Dendritic cell treated with granulocyte-macrophage colony-stimulating factor and Interleukin-4, amounts not matched to agents 40 ng/mL and 50 ng/mL, for 4 days (primary cell): ENCODE results near the gene GPR153.

Experiments used
- H3K27ac Mint-ChIP-seq: one replicate; pipeline ENCODE4 v1.8.0; 2022; ENCODE audit warnings: mild to moderate bottlenecking, mixed read lengths
- H3K27me3 Mint-ChIP-seq: one replicate; pipeline ENCODE4 v1.8.0; 2022; ENCODE audit warnings: mild to moderate bottlenecking, mixed read lengths
- H3K36me3 Mint-ChIP-seq: one replicate; pipeline ENCODE4 v1.8.0; 2022; ENCODE audit warnings: low read depth, mixed read lengths
- H3K4me1 Mint-ChIP-seq: one replicate; pipeline ENCODE4 v1.8.0; 2022; ENCODE audit warnings: low read depth, mixed read lengths
- H3K4me3 Mint-ChIP-seq: one replicate; pipeline ENCODE4 v1.8.0; 2022; ENCODE audit warnings: mild to moderate bottlenecking, moderate library complexity, mixed read lengths
- H3K9me3 Mint-ChIP-seq: one replicate; pipeline ENCODE4 v1.8.0; 2022; ENCODE audit warnings: mixed read lengths
- intact Hi-C: fragments of 100-400 bp; cut with micrococcal nuclease; formaldehyde crosslinking; loops from one replicate; pipeline ENCODE4 v1.15.0; 2022

GPR153 gene

GRCh38 chr1:6279613-6280383, 18.9 kb upstream of the GPR153 start:
- H3K4me1 Mint-ChIP-seq: peaks cover 21% of the 10 kb centered on the region
- peaks cover 21% of the 10 kb centered on the region for H3K36me3 Mint-ChIP-seq
- H3K27me3 Mint-ChIP-seq: no peaks in the 10 kb centered on the region
- no peak overlapping the region for H3K4me3 Mint-ChIP-seq
- intact Hi-C loops: no loop called here
- no peak overlapping the region for H3K27ac Mint-ChIP-seq
- H3K9me3 Mint-ChIP-seq: no peaks in the 10 kb centered on the region

GRCh38 chr1:6279066-6279465, 18.2 kb upstream of the GPR153 start:
- H3K27me3 Mint-ChIP-seq: no peaks in the 10 kb centered on the region
- no peaks in the 10 kb centered on the region for H3K9me3 Mint-ChIP-seq
- intact Hi-C loops: no loop called here
- H3K36me3 Mint-ChIP-seq: peaks cover 21% of the 10 kb centered on the region
- peaks cover 21% of the 10 kb centered on the region for H3K4me1 Mint-ChIP-seq
- H3K4me3 Mint-ChIP-seq: no peak overlapping the region
- H3K27ac Mint-ChIP-seq: no peak overlapping the region

GRCh38 chr1:6278263-6278662, 17.4 kb upstream of the GPR153 start:
- no peak overlapping the region for H3K27ac Mint-ChIP-seq
- no peaks in the 10 kb centered on the region for H3K9me3 Mint-ChIP-seq
- H3K36me3 Mint-ChIP-seq: peaks cover 21% of the 10 kb centered on the region
- H3K27me3 Mint-ChIP-seq: no peaks in the 10 kb centered on the region
- H3K4me3 Mint-ChIP-seq: no peak overlapping the region
- H3K4me1 Mint-ChIP-seq: peaks cover 21% of the 10 kb centered on the region
- intact Hi-C loops: no loop called here

GRCh38 chr1:6276811-6277555, 16.1 kb upstream of the GPR153 start:
- Mint-ChIP-seq H3K4me1 (peaks cover 11% of the 10 kb centered on the region), H3K4me3 (no peak overlapping the region), H3K27me3 (no peaks in the 10 kb centered on the region), H3K36me3 (peaks cover 21% of the 10 kb centered on the region), H3K27ac (no peak overlapping the region), H3K9me3 (no peaks in the 10 kb centered on the region)
- intact Hi-C loops: no loop called here

GRCh38 chr1:6275826-6276782, 15.2 kb upstream of the GPR153 start:
- intact Hi-C loops: no loop called here
- H3K36me3 Mint-ChIP-seq: peaks cover 21% of the 10 kb centered on the region
- H3K27me3 Mint-ChIP-seq: no peaks in the 10 kb centered on the region
- peaks cover 2% of the 10 kb centered on the region for H3K4me1 Mint-ChIP-seq
- no peaks in the 10 kb centered on the region for H3K9me3 Mint-ChIP-seq
- H3K27ac Mint-ChIP-seq: no peak overlapping the region
- no peak overlapping the region for H3K4me3 Mint-ChIP-seq

GRCh38 chr1:6274622-6275139, 13.8 kb upstream of the GPR153 start:
- no peaks in the 10 kb centered on the region for H3K27me3 Mint-ChIP-seq
- no peak overlapping the region for H3K4me3 Mint-ChIP-seq
- intact Hi-C loops: no loop called here
- no peaks in the 10 kb centered on the region for H3K4me1 Mint-ChIP-seq
- peaks cover 21% of the 10 kb centered on the region for H3K36me3 Mint-ChIP-seq
- no peaks in the 10 kb centered on the region for H3K9me3 Mint-ChIP-seq
- H3K27ac Mint-ChIP-seq: no peak overlapping the region

GRCh38 chr1:6274102-6274501, 13.2 kb upstream of the GPR153 start:
- H3K27me3 Mint-ChIP-seq: no peaks in the 10 kb centered on the region
- H3K27ac Mint-ChIP-seq: no peak overlapping the region
- H3K9me3 Mint-ChIP-seq: no peaks in the 10 kb centered on the region
- intact Hi-C loops: no loop called here
- no peak overlapping the region for H3K4me3 Mint-ChIP-seq
- H3K36me3 Mint-ChIP-seq: peaks cover 19% of the 10 kb centered on the region
- H3K4me1 Mint-ChIP-seq: no peaks in the 10 kb centered on the region

- no peak overlapping the region for H3K4me3 Mint-ChIP-seq
- H3K36me3 Mint-ChIP-seq: peaks cover 12% of the 10 kb centered on the region
- H3K9me3 Mint-ChIP-seq: no peaks in the 10 kb centered on the region
- intact Hi-C loops: no loop called here
- no peaks in the 10 kb centered on the region for H3K4me1 Mint-ChIP-seq
- no peak overlapping the region for H3K27ac Mint-ChIP-seq
- no peaks in the 10 kb centered on the region for H3K27me3 Mint-ChIP-seq
These were observed 12.5 kb upstream of the GPR153 start for GRCh38 chr1:6273380-6273891.

GRCh38 chr1:6272868-6273267, 12.0 kb upstream of the GPR153 start:
- Mint-ChIP-seq H3K27me3 (no peaks in the 10 kb centered on the region), H3K27ac (no peak overlapping the region), H3K4me3 (no peak overlapping the region), H3K36me3 (peaks cover 6% of the 10 kb centered on the region), H3K9me3 (no peaks in the 10 kb centered on the region), H3K4me1 (no peaks in the 10 kb centered on the region)
- intact Hi-C loops: no loop called here

- Mint-ChIP-seq H3K27ac (no peak overlapping the region), H3K4me1 (no peaks in the 10 kb centered on the region), H3K4me3 (no peak overlapping the region), H3K36me3 (peaks cover 2% of the 10 kb centered on the region), H3K9me3 (no peaks in the 10 kb centered on the region), H3K27me3 (no peaks in the 10 kb centered on the region)
- intact Hi-C loops: no loop called here
These were observed 11.6 kb upstream of the GPR153 start for GRCh38 chr1:6272452-6272851.

GRCh38 chr1:6271554-6271953, 10.7 kb upstream of the GPR153 start:
- H3K9me3 Mint-ChIP-seq: no peaks in the 10 kb centered on the region
- H3K36me3 Mint-ChIP-seq: no peaks in the 10 kb centered on the region
- H3K27ac Mint-ChIP-seq: no peak overlapping the region
- H3K4me1 Mint-ChIP-seq: no peaks in the 10 kb centered on the region
- intact Hi-C loops: no loop called here
- H3K27me3 Mint-ChIP-seq: no peaks in the 10 kb centered on the region
- H3K4me3 Mint-ChIP-seq: no peak overlapping the region

- no peak overlapping the region for H3K4me3 Mint-ChIP-seq
- intact Hi-C loops: no loop called here
- H3K36me3 Mint-ChIP-seq: no peaks in the 10 kb centered on the region
- no peak overlapping the region for H3K27ac Mint-ChIP-seq
- no peaks in the 10 kb centered on the region for H3K9me3 Mint-ChIP-seq
- H3K27me3 Mint-ChIP-seq: no peaks in the 10 kb centered on the region
- H3K4me1 Mint-ChIP-seq: no peaks in the 10 kb centered on the region
These were observed 10.1 kb upstream of the GPR153 start for GRCh38 chr1:6271006-6271405.

- no peak overlapping the region for H3K27ac Mint-ChIP-seq
- H3K9me3 Mint-ChIP-seq: no peaks in the 10 kb centered on the region
- H3K36me3 Mint-ChIP-seq: no peaks in the 10 kb centered on the region
- H3K27me3 Mint-ChIP-seq: no peaks in the 10 kb centered on the region
- H3K4me1 Mint-ChIP-seq: no peaks in the 10 kb centered on the region
- no peak overlapping the region for H3K4me3 Mint-ChIP-seq
- intact Hi-C loops: no loop called here
These were observed 9.5 kb upstream of the GPR153 start for GRCh38 chr1:6270401-6270800.
